WTC11 (cell line): ENCODE results near the gene NECTIN1. TPM values are rescaled to one million over a fixed set of nuclear protein-coding genes. Genes with fewer than 3 reads are reported as not detected.

Experiments
- ATAC-seq: fragments of 200-7000 bp; cut with Tn5 transposase; 2 replicates; pipeline ENCODE4 v1.10.0; 2021; ENCODE audit warnings: mild to moderate bottlenecking, moderate library complexity
- CTCF ChIA-PET: fragments of 300-600 bp; sonication (Branson Sonifier 250); formaldehyde crosslinking; loops from one replicate; lab custom pipeline; 2021; ENCODE audit warnings: antibody characterized with exemption; lab: Charles Lee
- POLR2A ChIA-PET: fragments of 350-600 bp; sonication (Branson Sonifier 250); formaldehyde crosslinking; loops from one replicate; lab custom pipeline; 2021; ENCODE audit warnings: antibody characterized with exemption; lab: Charles Lee
- DNase-seq: peaks from one replicate; pipeline ENCODE4 v3.0.0; 2021; ENCODE audit warnings: low spot score
- H3K27ac Mint-ChIP-seq: 2 replicates; pipeline ENCODE4 v1.8.0; 2021; ENCODE audit warnings: mixed read lengths
- H3K27me3 Mint-ChIP-seq: 2 replicates; pipeline ENCODE4 v1.8.0; 2021; ENCODE audit warnings: low read depth, mild to moderate bottlenecking, moderate library complexity, mixed read lengths
- H3K36me3 Mint-ChIP-seq: 2 replicates; pipeline ENCODE4 v1.8.0; 2021; ENCODE audit warnings: mixed read lengths
- H3K4me1 Mint-ChIP-seq: 2 replicates; pipeline ENCODE4 v1.8.0; 2022; ENCODE audit warnings: mixed read lengths
- H3K4me3 Mint-ChIP-seq: 2 replicates; pipeline ENCODE4 v1.8.0; 2021; ENCODE audit warnings: mild to moderate bottlenecking, moderate library complexity, mixed read lengths
- H3K9me3 Mint-ChIP-seq: 2 replicates; pipeline ENCODE4 v1.8.0; 2021; ENCODE audit warnings: mixed read lengths
- ATF1 ChIP-seq: sonication (generic); formaldehyde crosslinking; IDR thresholded peaks from 2 replicates; pipeline ENCODE4 v1.8.1; 2023; ENCODE audit warnings: mild to moderate bottlenecking, moderate library complexity, missing genetic modification reagents
- CREM ChIP-seq: sonication (generic); formaldehyde crosslinking; IDR thresholded peaks from 2 replicates; pipeline ENCODE4 v1.8.1; 2022; ENCODE audit warnings: mild to moderate bottlenecking, missing genetic modification reagents, moderate library complexity
- ESRRA ChIP-seq: sonication (generic); formaldehyde crosslinking; IDR thresholded peaks from 2 replicates; pipeline ENCODE4 v1.8.1; 2022; ENCODE audit warnings: mild to moderate bottlenecking, missing genetic modification reagents, borderline replicate concordance
- MAX ChIP-seq: sonication (generic); formaldehyde crosslinking; IDR thresholded peaks from 2 replicates; pipeline ENCODE4 v1.8.0; 2022; ENCODE audit warnings: mild to moderate bottlenecking, missing genetic modification reagents
- MLX ChIP-seq: sonication (generic); formaldehyde crosslinking; IDR thresholded peaks from 2 replicates; pipeline ENCODE4 v1.8.1; 2023; ENCODE audit warnings: mild to moderate bottlenecking, missing genetic modification reagents, moderate library complexity
- MXD4 ChIP-seq: fragments of 250-450 bp; sonication (Bioruptor Pico); IDR thresholded peaks from 2 replicates; pipeline ENCODE4 v1.8.0; 2021; ENCODE audit warnings: mild to moderate bottlenecking, moderate library complexity, borderline replicate concordance
- NFE2L1 ChIP-seq: sonication (generic); formaldehyde crosslinking; IDR thresholded peaks from 2 replicates; pipeline ENCODE4 v1.8.1; 2023; ENCODE audit warnings: missing genetic modification reagents
- NR3C1 ChIP-seq: sonication (generic); formaldehyde crosslinking; conservative IDR thresholded peaks from 2 replicates; pipeline ENCODE4 v1.8.1; 2023; ENCODE audit warnings: low read depth, mild to moderate bottlenecking, missing genetic modification reagents
- SOX15 ChIP-seq: fragments of 250-450 bp; sonication (Bioruptor Pico); IDR thresholded peaks from 2 replicates; pipeline ENCODE4 v1.9.0; 2021; ENCODE audit warnings: mild to moderate bottlenecking
- TEAD4 ChIP-seq: sonication (generic); formaldehyde crosslinking; IDR thresholded peaks from 2 replicates; pipeline ENCODE4 v1.8.0; 2022; ENCODE audit warnings: mild to moderate bottlenecking, missing genetic modification reagents
- ZNF138 ChIP-seq: sonication (generic); formaldehyde crosslinking; conservative IDR thresholded peaks from 2 replicates; pipeline ENCODE4 v1.8.1; 2022; ENCODE audit warnings: mild to moderate bottlenecking, moderate library complexity, missing genetic modification reagents
- ZNF232 ChIP-seq: sonication (generic); formaldehyde crosslinking; IDR thresholded peaks from 2 replicates; pipeline ENCODE4 v1.8.0; 2022; ENCODE audit warnings: mild to moderate bottlenecking, missing genetic modification reagents
- ZNF396 ChIP-seq: fragments of 250-450 bp; sonication (Bioruptor Pico); IDR thresholded peaks from 2 replicates; pipeline ENCODE4 v1.8.0; 2021; ENCODE audit warnings: mild to moderate bottlenecking, moderate library complexity, borderline replicate concordance
- total RNA-seq: library from RNA; stranded (reverse); gene quantifications from 3 replicates; pipeline ENCODE4 v1.2.3, GENCODE V29; 2021
- TF ChIP-seq, protein P1 (sequence below): sonication (generic); formaldehyde crosslinking; IDR thresholded peaks from 2 replicates; pipeline ENCODE4 v1.8.1; 2022; ENCODE audit warnings: low read depth, mild to moderate bottlenecking, moderate library complexity, missing genetic modification reagents, borderline replicate concordance
- TF ChIP-seq, protein P2 (sequence below): sonication (generic); formaldehyde crosslinking; IDR thresholded peaks from 2 replicates; pipeline ENCODE4 v1.8.1; 2023; ENCODE audit warnings: mild to moderate bottlenecking, moderate library complexity, missing genetic modification reagents
- TF ChIP-seq, protein P3 (sequence below): sonication (generic); formaldehyde crosslinking; IDR thresholded peaks from 2 replicates; pipeline ENCODE4 v1.8.1; 2022; ENCODE audit warnings: mild to moderate bottlenecking, missing genetic modification reagents, moderate library complexity, borderline replicate concordance
- TF ChIP-seq, protein P4 (sequence below): fragments of 250-450 bp; sonication (Bioruptor Pico); IDR thresholded peaks from 2 replicates; pipeline ENCODE4 v1.9.0; 2021; ENCODE audit warnings: mild to moderate bottlenecking, borderline replicate concordance

NECTIN1 gene
- total RNA-seq, 1 experiment from 2014 or later = 86.2 TPM

- TF ChIP-seq ZNF138 (CRISPR knock-in tag) = no peak
- TF ChIP-seq, protein P1, sequence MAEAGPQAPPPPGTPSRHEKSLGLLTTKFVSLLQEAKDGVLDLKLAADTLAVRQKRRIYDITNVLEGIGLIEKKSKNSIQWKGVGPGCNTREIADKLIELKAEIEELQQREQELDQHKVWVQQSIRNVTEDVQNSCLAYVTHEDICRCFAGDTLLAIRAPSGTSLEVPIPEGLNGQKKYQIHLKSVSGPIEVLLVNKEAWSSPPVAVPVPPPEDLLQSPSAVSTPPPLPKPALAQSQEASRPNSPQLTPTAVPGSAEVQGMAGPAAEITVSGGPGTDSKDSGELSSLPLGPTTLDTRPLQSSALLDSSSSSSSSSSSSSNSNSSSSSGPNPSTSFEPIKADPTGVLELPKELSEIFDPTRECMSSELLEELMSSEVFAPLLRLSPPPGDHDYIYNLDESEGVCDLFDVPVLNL (CRISPR knock-in tag) = no peak
- no peak for TF ChIP-seq NR3C1 (CRISPR knock-in tag)
- TF ChIP-seq, protein P2, sequence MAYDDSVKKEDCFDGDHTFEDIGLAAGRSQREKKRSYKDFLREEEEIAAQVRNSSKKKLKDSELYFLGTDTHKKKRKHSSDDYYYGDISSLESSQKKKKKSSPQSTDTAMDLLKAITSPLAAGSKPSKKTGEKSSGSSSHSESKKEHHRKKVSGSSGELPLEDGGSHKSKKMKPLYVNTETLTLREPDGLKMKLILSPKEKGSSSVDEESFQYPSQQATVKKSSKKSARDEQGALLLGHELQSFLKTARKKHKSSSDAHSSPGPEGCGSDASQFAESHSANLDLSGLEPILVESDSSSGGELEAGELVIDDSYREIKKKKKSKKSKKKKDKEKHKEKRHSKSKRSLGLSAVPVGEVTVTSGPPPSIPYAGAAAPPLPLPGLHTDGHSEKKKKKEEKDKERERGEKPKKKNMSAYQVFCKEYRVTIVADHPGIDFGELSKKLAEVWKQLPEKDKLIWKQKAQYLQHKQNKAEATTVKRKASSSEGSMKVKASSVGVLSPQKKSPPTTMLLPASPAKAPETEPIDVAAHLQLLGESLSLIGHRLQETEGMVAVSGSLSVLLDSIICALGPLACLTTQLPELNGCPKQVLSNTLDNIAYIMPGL (CRISPR knock-in tag) = no peak
These were observed 11.0 kb downstream of the NECTIN1 start (continued) for GRCh38 chr11:119717839-119718534.

DNA sequence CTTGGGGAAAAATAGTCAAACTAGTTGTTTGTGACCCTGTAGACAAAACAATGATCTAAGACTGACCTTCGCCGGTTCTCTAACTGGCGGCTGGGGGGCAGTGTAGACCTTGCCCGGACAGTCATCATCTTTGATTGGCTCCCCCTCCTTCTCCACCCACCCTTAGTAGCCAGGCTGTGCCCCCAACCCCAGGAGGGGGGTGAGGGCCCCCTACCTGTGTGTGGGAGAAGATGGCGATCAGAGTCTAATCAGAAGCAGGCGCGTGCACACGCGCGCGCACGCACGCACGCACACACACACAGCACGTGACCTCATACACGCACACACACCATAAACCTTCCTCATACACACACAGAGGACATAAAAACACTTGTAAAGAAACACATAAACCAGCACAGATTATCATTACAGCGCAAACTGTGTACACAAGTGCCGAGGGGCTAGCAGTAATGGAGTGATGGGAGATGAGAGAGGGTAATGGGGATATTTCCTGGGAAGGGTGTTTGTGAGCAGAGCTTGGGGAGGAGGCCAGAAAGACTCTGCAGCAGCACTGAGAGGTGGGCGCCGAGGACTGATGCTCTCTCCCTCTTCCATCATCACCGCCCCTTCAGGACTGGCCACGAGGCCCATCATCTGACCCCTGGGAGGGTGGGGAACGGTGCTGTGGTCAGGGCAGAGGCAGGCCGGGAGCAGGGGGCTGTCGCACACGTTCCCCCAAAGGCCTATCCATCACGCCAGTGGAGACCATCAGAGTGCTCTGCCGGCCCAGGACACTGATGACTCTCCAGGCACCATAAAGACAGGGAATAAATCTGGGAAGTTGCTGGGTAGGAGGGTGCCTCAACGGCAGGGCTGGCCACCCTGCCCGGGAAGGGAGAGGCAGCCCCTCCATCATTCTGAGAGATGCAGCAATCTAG lies 12.2 kb downstream of the NECTIN1 start:
- Mint-ChIP-seq H3K36me3 (peaks cover 3% of the 10 kb centered on the region; the same call in 1 of the 2 replicates), H3K4me1 (peaks cover 87% of the 10 kb centered on the region), H3K27me3 (no peaks in the 10 kb centered on the region; the same call in 1 of the 2 replicates), H3K4me3 (no peak overlapping the region), H3K9me3 (no peaks in the 10 kb centered on the region), H3K27ac (peak overlapping the region; percentile 76; the same call in 1 of the 2 replicates)
- CTCF ChIA-PET = interaction anchor here (1.0 to 4.6 kb wide), 4 partner anchors 9 to 13 kb away, joined by 3 to 19 read pairs (median 7); partner anchors contain the start of gene NECTIN1
- POLR2A ChIA-PET = interaction anchor here (0.9 kb wide), 1 partner anchor 12 kb away, joined by 3 read pairs; the partner anchor contains the start of gene NECTIN1
- DNase-seq (no peak), ATAC-seq (no peak)
- TF ChIP-seq, protein P3, sequence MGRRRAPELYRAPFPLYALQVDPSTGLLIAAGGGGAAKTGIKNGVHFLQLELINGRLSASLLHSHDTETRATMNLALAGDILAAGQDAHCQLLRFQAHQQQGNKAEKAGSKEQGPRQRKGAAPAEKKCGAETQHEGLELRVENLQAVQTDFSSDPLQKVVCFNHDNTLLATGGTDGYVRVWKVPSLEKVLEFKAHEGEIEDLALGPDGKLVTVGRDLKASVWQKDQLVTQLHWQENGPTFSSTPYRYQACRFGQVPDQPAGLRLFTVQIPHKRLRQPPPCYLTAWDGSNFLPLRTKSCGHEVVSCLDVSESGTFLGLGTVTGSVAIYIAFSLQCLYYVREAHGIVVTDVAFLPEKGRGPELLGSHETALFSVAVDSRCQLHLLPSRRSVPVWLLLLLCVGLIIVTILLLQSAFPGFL (CRISPR knock-in tag) = no peak
- TF ChIP-seq NFE2L1 (CRISPR knock-in tag) = no peak
- no peak for TF ChIP-seq ZNF232 (CRISPR knock-in tag)
- no peak for TF ChIP-seq TEAD4 (CRISPR knock-in tag)
- no peak for TF ChIP-seq ESRRA
- no peak for TF ChIP-seq MXD4
- TF ChIP-seq, protein P4, sequence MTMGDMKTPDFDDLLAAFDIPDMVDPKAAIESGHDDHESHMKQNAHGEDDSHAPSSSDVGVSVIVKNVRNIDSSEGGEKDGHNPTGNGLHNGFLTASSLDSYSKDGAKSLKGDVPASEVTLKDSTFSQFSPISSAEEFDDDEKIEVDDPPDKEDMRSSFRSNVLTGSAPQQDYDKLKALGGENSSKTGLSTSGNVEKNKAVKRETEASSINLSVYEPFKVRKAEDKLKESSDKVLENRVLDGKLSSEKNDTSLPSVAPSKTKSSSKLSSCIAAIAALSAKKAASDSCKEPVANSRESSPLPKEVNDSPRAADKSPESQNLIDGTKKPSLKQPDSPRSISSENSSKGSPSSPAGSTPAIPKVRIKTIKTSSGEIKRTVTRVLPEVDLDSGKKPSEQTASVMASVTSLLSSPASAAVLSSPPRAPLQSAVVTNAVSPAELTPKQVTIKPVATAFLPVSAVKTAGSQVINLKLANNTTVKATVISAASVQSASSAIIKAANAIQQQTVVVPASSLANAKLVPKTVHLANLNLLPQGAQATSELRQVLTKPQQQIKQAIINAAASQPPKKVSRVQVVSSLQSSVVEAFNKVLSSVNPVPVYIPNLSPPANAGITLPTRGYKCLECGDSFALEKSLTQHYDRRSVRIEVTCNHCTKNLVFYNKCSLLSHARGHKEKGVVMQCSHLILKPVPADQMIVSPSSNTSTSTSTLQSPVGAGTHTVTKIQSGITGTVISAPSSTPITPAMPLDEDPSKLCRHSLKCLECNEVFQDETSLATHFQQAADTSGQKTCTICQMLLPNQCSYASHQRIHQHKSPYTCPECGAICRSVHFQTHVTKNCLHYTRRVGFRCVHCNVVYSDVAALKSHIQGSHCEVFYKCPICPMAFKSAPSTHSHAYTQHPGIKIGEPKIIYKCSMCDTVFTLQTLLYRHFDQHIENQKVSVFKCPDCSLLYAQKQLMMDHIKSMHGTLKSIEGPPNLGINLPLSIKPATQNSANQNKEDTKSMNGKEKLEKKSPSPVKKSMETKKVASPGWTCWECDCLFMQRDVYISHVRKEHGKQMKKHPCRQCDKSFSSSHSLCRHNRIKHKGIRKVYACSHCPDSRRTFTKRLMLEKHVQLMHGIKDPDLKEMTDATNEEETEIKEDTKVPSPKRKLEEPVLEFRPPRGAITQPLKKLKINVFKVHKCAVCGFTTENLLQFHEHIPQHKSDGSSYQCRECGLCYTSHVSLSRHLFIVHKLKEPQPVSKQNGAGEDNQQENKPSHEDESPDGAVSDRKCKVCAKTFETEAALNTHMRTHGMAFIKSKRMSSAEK (CRISPR knock-in tag) = no peak
- no peak for TF ChIP-seq ATF1 (CRISPR knock-in tag)
- TF ChIP-seq MLX (CRISPR knock-in tag) = no peak
- no peak for TF ChIP-seq MAX (CRISPR knock-in tag)
- no peak for TF ChIP-seq CREM (CRISPR knock-in tag)
- no peak for TF ChIP-seq SOX15 (CRISPR knock-in tag)
- no peak for TF ChIP-seq ZNF396 (CRISPR knock-in tag)
